ENCODE data around the gene SPTBN5. TPM values are rescaled to one million over a fixed set of nuclear protein-coding genes. Genes with fewer than 3 reads are reported as not detected.

The SPTBN5 gene
- total RNA-seq, 2 donors from 2014 or later, result 0.72 to 2.3 TPM

DNA sequence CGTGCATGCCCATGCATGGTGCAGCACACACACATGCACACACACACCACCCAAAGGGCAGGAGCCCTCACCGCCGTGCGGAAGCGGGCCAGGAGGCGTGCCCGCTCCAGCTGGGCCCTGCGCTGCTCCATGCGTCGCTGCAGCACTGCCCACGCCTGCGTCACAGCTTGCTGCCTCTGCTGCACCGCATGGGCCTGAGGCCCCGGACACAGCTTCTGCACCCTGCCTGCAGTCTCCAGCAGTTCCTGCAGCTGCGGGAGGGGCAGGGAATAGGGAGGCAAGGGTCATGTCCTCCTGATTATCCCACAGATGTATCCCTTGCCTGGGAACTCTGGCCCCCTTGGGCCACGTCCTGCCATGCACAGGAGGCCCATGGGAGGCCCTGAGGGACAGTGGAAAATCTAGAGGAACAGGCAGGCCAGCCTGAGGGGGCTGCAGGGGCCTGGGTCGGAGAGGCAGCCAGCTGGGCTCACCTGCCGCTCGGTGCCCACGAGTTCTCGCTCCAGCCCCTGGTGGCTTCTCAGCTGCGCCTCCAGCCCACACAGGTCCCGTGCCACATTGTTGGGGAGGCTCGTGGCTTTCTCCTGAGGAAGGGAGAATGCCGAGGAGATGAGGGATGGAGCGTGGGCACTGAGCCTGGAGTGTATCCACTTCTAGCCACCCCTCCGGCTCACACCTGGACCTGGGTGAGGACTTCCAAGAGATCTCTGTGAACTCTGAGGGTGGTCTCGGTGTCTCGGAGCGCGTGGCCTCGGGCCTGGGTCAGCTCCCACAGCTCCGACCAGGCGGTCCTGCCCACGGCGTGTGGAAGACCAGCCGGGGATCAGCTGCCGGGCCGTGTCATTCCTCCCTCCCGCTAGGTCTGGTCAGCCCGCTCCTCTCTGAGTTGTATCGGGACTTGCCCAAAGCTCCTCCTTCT lies 23.8 kb downstream of the SPTBN5 start:
- Histone ChIP-seq H3K9me3 (no peaks in the 10 kb centered on the region), H3K27ac (no peak overlapping the region), H3K4me3 (no peak overlapping the region), H3K9ac (ENCODE audit: low read depth in 2 of 2, low read length in 2 of 2) (no peak overlapping the region), H3K4me1 (no peaks in the 10 kb centered on the region), H3K27me3 (no peaks in the 10 kb centered on the region), H3K36me3 (no peaks in the 10 kb centered on the region)
- TF ChIP-seq, protein P1, sequence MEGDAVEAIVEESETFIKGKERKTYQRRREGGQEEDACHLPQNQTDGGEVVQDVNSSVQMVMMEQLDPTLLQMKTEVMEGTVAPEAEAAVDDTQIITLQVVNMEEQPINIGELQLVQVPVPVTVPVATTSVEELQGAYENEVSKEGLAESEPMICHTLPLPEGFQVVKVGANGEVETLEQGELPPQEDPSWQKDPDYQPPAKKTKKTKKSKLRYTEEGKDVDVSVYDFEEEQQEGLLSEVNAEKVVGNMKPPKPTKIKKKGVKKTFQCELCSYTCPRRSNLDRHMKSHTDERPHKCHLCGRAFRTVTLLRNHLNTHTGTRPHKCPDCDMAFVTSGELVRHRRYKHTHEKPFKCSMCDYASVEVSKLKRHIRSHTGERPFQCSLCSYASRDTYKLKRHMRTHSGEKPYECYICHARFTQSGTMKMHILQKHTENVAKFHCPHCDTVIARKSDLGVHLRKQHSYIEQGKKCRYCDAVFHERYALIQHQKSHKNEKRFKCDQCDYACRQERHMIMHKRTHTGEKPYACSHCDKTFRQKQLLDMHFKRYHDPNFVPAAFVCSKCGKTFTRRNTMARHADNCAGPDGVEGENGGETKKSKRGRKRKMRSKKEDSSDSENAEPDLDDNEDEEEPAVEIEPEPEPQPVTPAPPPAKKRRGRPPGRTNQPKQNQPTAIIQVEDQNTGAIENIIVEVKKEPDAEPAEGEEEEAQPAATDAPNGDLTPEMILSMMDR (IDR thresholded peaks at IDR 0.05), result no peak
- no peak for DNase-seq
- intact Hi-C loops (cut with DNase I), result no loop called here

DNA sequence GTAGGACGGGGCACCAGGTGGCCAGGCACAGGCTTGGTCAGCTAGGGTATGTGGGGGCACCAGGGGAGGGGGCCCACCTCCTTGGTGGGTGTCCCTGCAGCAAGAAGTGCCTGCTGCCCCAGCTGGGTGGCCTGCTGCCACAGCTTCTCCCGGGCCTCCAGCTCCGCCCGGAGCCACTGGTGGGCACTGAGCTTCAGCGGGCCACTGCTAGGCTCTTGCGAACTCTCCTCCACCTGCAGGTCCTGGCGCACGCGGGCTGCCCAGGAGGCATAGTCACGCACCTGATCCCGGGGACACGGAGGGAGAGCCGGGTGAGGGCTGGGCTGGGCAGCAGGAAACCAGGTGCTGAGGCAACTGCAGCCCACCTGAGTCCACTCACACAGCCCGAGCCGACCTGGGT lies 25.5 kb downstream of the SPTBN5 start:
- Histone ChIP-seq H3K27me3 (no peaks in the 10 kb centered on the region), H3K9ac (ENCODE audit: low read depth in 2 of 2, low read length in 2 of 2) (no peak overlapping the region), H3K36me3 (no peaks in the 10 kb centered on the region), H3K4me3 (no peak overlapping the region), H3K4me1 (no peaks in the 10 kb centered on the region), H3K27ac (no peak overlapping the region), H3K9me3 (no peaks in the 10 kb centered on the region)
- DNase-seq, result no peak
- intact Hi-C loops (cut with DNase I), result no loop called here
- TF ChIP-seq, protein P1 (IDR thresholded peaks at IDR 0.05), result no peak

DNA sequence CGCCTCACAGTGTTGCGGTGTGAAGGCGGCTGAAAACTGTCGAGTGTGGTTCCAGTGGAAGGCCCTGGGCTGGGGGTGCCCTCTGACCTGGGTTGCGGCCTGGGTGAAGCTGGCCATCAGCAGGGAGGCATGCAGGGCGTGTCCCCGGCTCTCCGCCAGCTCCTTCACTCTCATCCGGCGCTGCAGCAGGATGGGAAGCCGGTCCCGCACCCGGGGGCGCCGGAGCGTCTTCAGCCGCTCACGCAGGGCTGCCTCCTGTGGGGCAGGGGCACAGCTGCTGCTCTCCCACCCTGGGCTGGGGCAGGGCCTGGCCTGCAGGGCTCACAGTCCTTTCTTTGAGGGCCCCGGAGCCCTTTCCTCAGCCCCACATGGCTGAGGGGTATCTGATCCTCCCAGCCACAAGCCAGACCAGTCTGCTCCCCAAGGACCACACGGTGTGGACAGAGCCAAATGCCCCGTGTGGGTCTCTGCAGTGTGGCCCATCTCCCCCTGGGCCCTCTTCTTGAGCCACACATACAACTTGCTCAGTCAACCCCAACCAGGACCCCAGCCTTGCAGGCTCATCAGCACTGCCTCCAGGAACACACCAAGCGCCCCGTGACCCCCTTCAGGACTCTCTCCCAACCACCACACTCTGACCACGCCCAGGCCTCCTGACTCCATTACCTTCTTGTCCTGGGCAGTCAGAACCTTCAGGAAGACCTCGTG lies 26.8 kb downstream of the SPTBN5 start:
- intact Hi-C loops (cut with DNase I), result no loop called here
- no peak overlapping the region for H3K9ac ChIP-seq (ENCODE audit: low read depth in 2 of 2, low read length in 2 of 2)
- TF ChIP-seq, protein P1 (IDR thresholded peaks at IDR 0.05), result no peak
- no peaks in the 10 kb centered on the region for H3K27me3 ChIP-seq
- no peaks in the 10 kb centered on the region for H3K36me3 ChIP-seq
- no peaks in the 10 kb centered on the region for H3K9me3 ChIP-seq
- no peaks in the 10 kb centered on the region for H3K4me1 ChIP-seq
- no peak for DNase-seq
- H3K4me3 ChIP-seq, result no peak overlapping the region
- no peak overlapping the region for H3K27ac ChIP-seq

DNA sequence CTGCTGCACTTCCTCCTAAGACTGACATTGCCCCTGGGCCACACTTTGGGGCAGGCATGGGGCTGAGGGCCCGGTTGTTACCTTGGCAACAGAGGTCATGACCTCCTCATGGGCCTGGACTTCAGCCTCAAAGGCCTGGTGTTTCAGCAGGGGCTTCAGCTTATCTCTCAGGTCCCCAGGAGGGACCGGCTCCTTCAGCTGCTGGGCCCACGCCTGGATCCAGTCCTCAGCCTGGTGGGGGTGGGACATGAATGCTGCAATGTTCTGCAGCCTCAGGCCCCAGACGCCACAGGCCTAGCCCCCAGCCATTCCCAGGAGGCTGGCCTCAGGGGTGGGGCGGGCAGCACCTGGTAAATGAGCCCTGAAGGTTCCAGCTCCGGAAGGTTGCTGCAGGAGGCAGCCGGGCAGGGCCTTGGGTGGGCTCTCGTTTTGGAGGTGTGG lies 27.6 kb downstream of the SPTBN5 start:
- intact Hi-C loops (cut with DNase I), result no loop called here
- Histone ChIP-seq H3K36me3 (no peaks in the 10 kb centered on the region), H3K4me1 (no peaks in the 10 kb centered on the region), H3K4me3 (no peak overlapping the region), H3K9me3 (no peaks in the 10 kb centered on the region), H3K27ac (no peak overlapping the region), H3K27me3 (no peaks in the 10 kb centered on the region), H3K9ac (ENCODE audit: low read depth in 2 of 2, low read length in 2 of 2) (no peak overlapping the region)
- TF ChIP-seq, protein P1 (IDR thresholded peaks at IDR 0.05), result no peak
- DNase-seq, result no peak

DNA sequence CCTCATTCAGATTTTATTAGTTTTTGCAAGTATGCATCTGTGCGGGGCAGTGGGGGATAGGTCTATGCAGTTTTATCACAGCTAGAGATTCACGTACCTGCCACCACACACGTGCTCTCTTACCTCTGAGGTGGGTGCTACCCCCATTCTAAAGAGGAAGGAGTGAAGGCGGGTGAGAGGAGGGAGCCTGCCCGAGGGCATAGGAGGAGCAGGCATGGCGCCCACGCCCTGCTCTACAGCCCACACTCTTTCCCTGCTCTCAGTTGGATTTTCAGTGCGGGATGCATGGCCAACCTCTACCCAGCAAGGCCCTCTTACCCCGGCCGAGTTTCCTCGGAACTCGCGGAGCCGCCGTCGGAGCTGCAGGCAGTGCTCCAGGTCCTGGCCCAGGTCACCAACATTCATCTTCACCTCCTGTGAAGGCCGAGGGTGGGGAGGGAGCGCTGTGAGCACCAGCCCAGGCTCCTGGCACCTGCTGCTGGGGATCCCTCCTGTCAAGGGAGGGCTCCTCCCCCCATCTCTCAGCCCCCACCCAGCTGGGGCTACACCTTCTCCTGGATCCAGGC lies 28.3 kb downstream of the SPTBN5 start:
- H3K27me3 ChIP-seq, result no peaks in the 10 kb centered on the region
- H3K27ac ChIP-seq, result no peak overlapping the region
- TF ChIP-seq, protein P1 (IDR thresholded peaks at IDR 0.05), result no peak
- DNase-seq, result no peak
- no peaks in the 10 kb centered on the region for H3K9me3 ChIP-seq
- H3K4me1 ChIP-seq, result no peaks in the 10 kb centered on the region
- H3K9ac ChIP-seq (ENCODE audit: low read depth in 2 of 2, low read length in 2 of 2), result no peak overlapping the region
- no peaks in the 10 kb centered on the region for H3K36me3 ChIP-seq
- no peak overlapping the region for H3K4me3 ChIP-seq
- intact Hi-C loops (cut with DNase I), result no loop called here
